Skeletal muscle tissue (tissue), 4 donors: ENCODE measurements around the gene CDKN2AIP. TPM values are rescaled to one million over a fixed set of nuclear protein-coding genes. Genes with fewer than 3 reads are reported as not detected.
A peak's percentile ranks its signal among the peaks of the same experiment; 100 is the strongest.
"Not testable (repeated sequence)": the region's sequence is repeated elsewhere in the genome, so short reads cannot be mapped to it uniquely, and the experiment has no call there.

ENCODE experiments used
- H3K27ac ChIP-seq: one replicate; pipeline ENCODE4 v1.7.0; 2013; ENCODE audit warnings: mild to moderate bottlenecking, low read depth, low read length, inconsistent platforms
- H3K27me3 ChIP-seq, 3 donors: one replicate each; pipeline ENCODE4 v1.7.0; 2013; ENCODE audit warnings: low read length in 3 of 3; ENCODE audit not compliant: control insufficient read depth in 3 of 3, insufficient read depth in 3 of 3
- H3K36me3 ChIP-seq, 3 donors: one replicate each; pipeline ENCODE4 v1.7.0; 2013; ENCODE audit warnings: low read length in 3 of 3; ENCODE audit not compliant: control insufficient read depth in 3 of 3, insufficient read depth in 3 of 3
- H3K4me1 ChIP-seq, 3 donors: one replicate each; pipeline ENCODE4 v1.7.0; 2013; ENCODE audit warnings: low read length in 3 of 3, mild to moderate bottlenecking in 3 of 3; ENCODE audit not compliant: control insufficient read depth in 3 of 3, insufficient read depth in 3 of 3
- H3K4me3 ChIP-seq, 3 donors: one replicate each; pipeline ENCODE4 v1.7.0; 2013; ENCODE audit warnings: low read length in 3 of 3
- H3K9ac ChIP-seq, 3 donors: one replicate each; pipeline ENCODE4 v1.7.0; 2013; ENCODE audit warnings: low read length in 3 of 3, mild to moderate bottlenecking in 3 of 3, moderate library complexity in 2 of 3, low read depth in 1 of 3
- H3K9me3 ChIP-seq, 3 donors: one replicate each; pipeline ENCODE4 v1.7.0; 2013; ENCODE audit warnings: low read length in 3 of 3; ENCODE audit not compliant: control insufficient read depth in 3 of 3
- total RNA-seq: library from RNA; depleted of rRNA; stranded (reverse); fragments of >200 nt; gene quantifications from one replicate; pipeline ENCODE4 v1.2.3, GENCODE V29; 2014
- donor health status: Osteomylitis.

Gene CDKN2AIP
- total RNA-seq, 1 donor from 2014 or later, result 7.3 TPM

- no peaks in the 10 kb centered on the region for H3K9me3 ChIP-seq
- H3K27me3 ChIP-seq, result peaks cover 0 to 2% (median 0%) of the 10 kb centered on the region in 3 donors
- no peaks in the 10 kb centered on the region for H3K36me3 ChIP-seq
- H3K4me1 ChIP-seq, result no peaks in the 10 kb centered on the region
- H3K27ac ChIP-seq, result no peak overlapping the region
- H3K4me3 ChIP-seq, result no peak overlapping the region
- H3K9ac ChIP-seq, result no peak overlapping the region
Measured at GRCh38 chr4:183431614-183432013, 12.8 kb upstream of the CDKN2AIP start.

- H3K27me3 ChIP-seq, H3K27ac ChIP-seq, H3K4me1 ChIP-seq, H3K9ac ChIP-seq, H3K4me3 ChIP-seq, H3K9me3 ChIP-seq, H3K36me3 ChIP-seq: not testable (repeated sequence)
Measured at GRCh38 chr4:183433183-183433582, 11.3 kb upstream of the CDKN2AIP start.

DNA sequence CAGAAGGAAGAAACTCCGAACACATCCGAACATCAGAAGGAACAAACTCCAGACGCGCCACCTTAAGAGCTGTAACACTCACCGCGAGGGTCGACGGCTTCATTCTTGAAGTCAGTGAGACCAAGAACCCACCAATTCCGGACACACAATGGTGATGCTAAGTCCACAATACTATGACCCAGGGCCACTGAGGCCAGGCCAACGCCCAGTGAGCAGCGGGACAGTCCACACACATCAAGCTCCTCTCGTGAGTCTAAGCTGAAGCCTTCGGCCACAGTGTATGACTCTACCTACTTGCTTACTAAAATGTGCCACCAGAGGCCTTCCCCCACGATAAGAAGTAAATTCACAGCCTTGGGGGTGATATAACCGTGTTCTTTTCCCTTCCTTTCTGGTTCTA, 10.2 kb upstream of the CDKN2AIP start:
- peaks cover 0 to 2% (median 0%) of the 10 kb centered on the region in 3 donors for H3K27me3 ChIP-seq
- H3K4me1 ChIP-seq, result no peaks in the 10 kb centered on the region
- no peak overlapping the region for H3K9ac ChIP-seq
- no peak overlapping the region for H3K27ac ChIP-seq
- H3K9me3 ChIP-seq, result no peaks in the 10 kb centered on the region
- H3K36me3 ChIP-seq, result no peaks in the 10 kb centered on the region
- no peak overlapping the region for H3K4me3 ChIP-seq

- H3K9ac ChIP-seq, result no peak overlapping the region
- H3K27ac ChIP-seq, result no peak overlapping the region
- H3K4me3 ChIP-seq, result no peak overlapping the region
- no peaks in the 10 kb centered on the region for H3K9me3 ChIP-seq
- H3K4me1 ChIP-seq, result no peaks in the 10 kb centered on the region
- H3K36me3 ChIP-seq, result no peaks in the 10 kb centered on the region
- peaks cover 0 to 2% (median 0%) of the 10 kb centered on the region in 3 donors for H3K27me3 ChIP-seq
Measured at GRCh38 chr4:183434666-183435190, 9.7 kb upstream of the CDKN2AIP start.

GRCh38 chr4:183435803-183436202, 8.6 kb upstream of the CDKN2AIP start:
- peaks cover 0 to 2% (median 0%) of the 10 kb centered on the region in 3 donors for H3K27me3 ChIP-seq
- H3K9ac ChIP-seq, result no peak overlapping the region
- no peaks in the 10 kb centered on the region for H3K36me3 ChIP-seq
- H3K4me3 ChIP-seq, result no peak overlapping the region
- H3K27ac ChIP-seq, result no peak overlapping the region
- H3K9me3 ChIP-seq, result no peaks in the 10 kb centered on the region
- no peaks in the 10 kb centered on the region for H3K4me1 ChIP-seq

GRCh38 chr4:183436417-183436816, 8.0 kb upstream of the CDKN2AIP start:
- no peaks in the 10 kb centered on the region for H3K36me3 ChIP-seq
- peaks cover 0 to 2% (median 0%) of the 10 kb centered on the region in 3 donors for H3K27me3 ChIP-seq
- H3K9ac ChIP-seq, result no peak overlapping the region
- H3K9me3 ChIP-seq, result no peaks in the 10 kb centered on the region
- no peaks in the 10 kb centered on the region for H3K4me1 ChIP-seq
- H3K27ac ChIP-seq, result no peak overlapping the region
- H3K4me3 ChIP-seq, result no peak overlapping the region

DNA sequence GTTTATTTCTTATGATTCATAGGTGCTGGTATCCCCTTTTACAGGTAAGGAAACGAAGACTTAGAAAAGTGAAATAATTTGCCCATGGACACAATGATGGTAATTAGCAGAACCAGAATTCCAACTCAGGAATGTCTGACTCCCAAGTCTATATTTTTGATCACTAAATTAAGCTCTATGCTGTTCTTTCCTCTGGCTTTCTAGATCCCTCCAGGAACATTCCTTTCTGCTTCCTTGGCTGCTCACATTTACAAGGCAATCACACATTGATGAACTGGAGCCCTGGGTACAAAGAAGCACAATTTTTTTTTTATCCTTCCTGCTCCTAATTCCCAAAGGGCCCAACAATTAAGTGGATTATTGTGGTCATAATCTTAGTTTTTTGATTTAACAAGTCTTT, 7.0 kb upstream of the CDKN2AIP start:
- Histone ChIP-seq H3K36me3 (no peaks in the 10 kb centered on the region), H3K27me3 (peaks cover 0 to 2% (median 0%) of the 10 kb centered on the region in 3 donors), H3K4me1 (no peaks in the 10 kb centered on the region), H3K27ac (no peak overlapping the region), H3K4me3 (no peak overlapping the region), H3K9ac (no peak overlapping the region), H3K9me3 (no peaks in the 10 kb centered on the region)

GRCh38 chr4:183438458-183439113, 5.8 kb upstream of the CDKN2AIP start:
- H3K9ac ChIP-seq, result no peak overlapping the region

DNA sequence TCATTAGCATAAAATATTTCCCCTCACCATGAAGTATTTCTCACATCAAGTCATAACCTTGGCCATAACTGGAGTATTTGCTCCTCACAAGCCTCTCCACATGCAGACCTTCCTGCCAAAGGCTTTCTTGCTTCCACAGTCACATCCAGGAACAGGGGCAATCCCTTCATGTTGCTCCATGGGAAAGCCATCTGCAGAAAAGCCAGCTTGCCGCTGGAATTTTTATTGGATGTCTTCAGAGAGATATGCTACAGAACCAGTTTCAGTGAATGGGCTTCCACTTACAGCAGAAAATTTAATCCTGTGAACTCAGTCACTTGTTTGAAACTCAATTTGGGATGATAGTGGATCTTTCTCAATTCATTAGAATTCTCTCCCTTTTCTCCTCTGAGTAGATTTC, 3.2 kb upstream of the CDKN2AIP start:
- H3K4me1 ChIP-seq, result peaks cover 12 to 17% (median 15%) of the 10 kb centered on the region in 3 donors
- no peak overlapping the region for H3K4me3 ChIP-seq
- peaks cover 4 to 8% (median 4%) of the 10 kb centered on the region in 3 donors for H3K36me3 ChIP-seq
- H3K27ac ChIP-seq, result no peak overlapping the region
- H3K9ac ChIP-seq, result no peak overlapping the region
- no peaks in the 10 kb centered on the region for H3K9me3 ChIP-seq
- peaks cover 0 to 2% (median 0%) of the 10 kb centered on the region in 3 donors for H3K27me3 ChIP-seq

More at GRCh38 chr4:183438458-183439113, 5.8 kb upstream of the CDKN2AIP start:
- H3K4me3 ChIP-seq, result no peak overlapping the region
- no peaks in the 10 kb centered on the region for H3K9me3 ChIP-seq
- peaks cover 3 to 6% (median 4%) of the 10 kb centered on the region in 3 donors for H3K4me1 ChIP-seq
- H3K27ac ChIP-seq, result no peak overlapping the region
- no peaks in the 10 kb centered on the region for H3K36me3 ChIP-seq
- H3K27me3 ChIP-seq, result peaks cover 0 to 2% (median 0%) of the 10 kb centered on the region in 3 donors

GRCh38 chr4:183443655-183444213, 702 bp upstream of the CDKN2AIP start:
- Histone ChIP-seq H3K4me1 (peaks cover 21 to 36% (median 29%) of the 10 kb centered on the region in 3 donors), H3K27ac (peak overlapping the region; percentile 95), H3K4me3 (peak overlapping the region; percentile 94 to 95 (median 95)), H3K9me3 (no peaks in the 10 kb centered on the region), H3K27me3 (no peaks in the 10 kb centered on the region), H3K36me3 (peaks cover 17 to 22% (median 18%) of the 10 kb centered on the region in 3 donors), H3K9ac (peak overlapping the region; percentile 96 to 98 (median 97))
